Stimulated activated CD4-positive, alpha-beta T cell treated with anti-CD3 and anti-CD28 coated beads, Interleukin-12 subunit alpha, Interleukin-12 subunit beta, amount 100 ng/mL, for 48 hours (primary cell): Measurements from ENCODE around the gene PRRT2.
"Not testable (repeated sequence)": the region's sequence is repeated elsewhere in the genome, so short reads cannot be mapped to it uniquely, and the experiment has no call there.

Experiments
- DNase-seq, 3 donors: peaks; one replicate each; pipeline ENCODE4 v3.0.0-alpha.2; 2020; ENCODE audit warnings: low read depth in 2 of 3, low spot score in 1 of 3

Gene PRRT2

GRCh38 chr16:29811896-29812665 lies at the start of gene PRRT2:
Gene PRRT2, plus strand, starts transcription at chr16:29812193. Its CDS starts 862 bp downstream, at chr16:29813055.
- DNase-seq = peak in 1 of 3 donors; percentile 48

GRCh38 chr16:29763326-29763725 lies 48.7 kb upstream of the PRRT2 start:
- DNase-seq = no peak

GRCh38 chr16:29765167-29766032 lies 46.6 kb upstream of the PRRT2 start:
- DNase-seq = no peak

- DNase-seq = no peak
Observed at GRCh38 chr16:29766571-29766970, 45.4 kb upstream of the PRRT2 start.

GRCh38 chr16:29767062-29767461 lies 44.9 kb upstream of the PRRT2 start:
- DNase-seq = no peak

GRCh38 chr16:29769507-29769906 lies 42.5 kb upstream of the PRRT2 start:
- DNase-seq = no peak

- no peak for DNase-seq
Observed at GRCh38 chr16:29770250-29770929, 41.6 kb upstream of the PRRT2 start.

- DNase-seq = not testable (repeated sequence)
Observed at GRCh38 chr16:29772330-29772729, 39.7 kb upstream of the PRRT2 start.

- no peak for DNase-seq
Observed at GRCh38 chr16:29774730-29775129, 37.3 kb upstream of the PRRT2 start.

GRCh38 chr16:29775742-29776408 lies 36.1 kb upstream of the PRRT2 start:
- no peak for DNase-seq

GRCh38 chr16:29777576-29778350 lies 34.2 kb upstream of the PRRT2 start, which contains the start of gene ZG16:
Gene ZG16, plus strand, starts transcription at chr16:29778256. Its CDS starts 1,011 bp downstream, at chr16:29779267.
- DNase-seq = no peak

- DNase-seq = no peak
Observed at GRCh38 chr16:29779474-29779873, 32.5 kb upstream of the PRRT2 start.

- DNase-seq = not testable (repeated sequence)
Observed at GRCh38 chr16:29783094-29783953, 28.7 kb upstream of the PRRT2 start.

GRCh38 chr16:29784157-29784556 lies 27.8 kb upstream of the PRRT2 start:
- no peak for DNase-seq

- DNase-seq = peak; percentile 65 to 76 (median 75)
Observed at GRCh38 chr16:29784901-29785500, 27.0 kb upstream of the PRRT2 start.

- DNase-seq = not testable (repeated sequence)
Observed at GRCh38 chr16:29787155-29787554, 24.8 kb upstream of the PRRT2 start.

GRCh38 chr16:29789775-29790182 lies 22.2 kb upstream of the PRRT2 start:
- no peak for DNase-seq

- peak; percentile 100 for DNase-seq
Observed at GRCh38 chr16:29790183-29790948, 21.6 kb upstream of the PRRT2 start, which contains the start of gene KIF22. Gene KIF22, plus strand, starts transcription at chr16:29790751. Its CDS starts 9 bp downstream, at chr16:29790760.
